Measurements from ENCODE around the gene CELSR1. TPM values are rescaled to one million over a fixed set of nuclear protein-coding genes. Genes with fewer than 3 reads are reported as not detected.

The CELSR1 gene
- total and polyA plus RNA-seq, 2 of the 13 experiments (the other 11 are each of a cell fraction or from before 2014, with no cell fraction given): 0.78 to 1.8 TPM

DNA sequence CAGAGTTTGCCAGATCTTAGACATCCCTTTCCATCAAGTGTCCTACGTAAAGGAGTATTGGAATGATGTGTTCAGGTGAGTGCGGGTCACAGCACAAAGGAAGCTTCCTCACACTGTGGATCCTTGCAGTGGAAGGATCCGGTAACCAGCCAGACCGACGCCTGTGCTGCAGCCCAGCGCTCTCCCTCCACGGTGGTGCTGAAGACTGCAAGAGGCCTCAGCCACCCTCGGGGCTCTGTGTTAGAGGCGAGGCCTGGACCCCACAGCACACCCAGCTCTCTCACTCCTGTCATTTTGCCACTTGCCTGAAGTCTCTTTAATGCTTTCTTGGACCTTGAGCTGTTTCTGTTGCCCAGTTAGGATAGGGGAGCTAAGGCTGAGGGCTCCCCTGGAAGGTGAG lies 199.6 kb downstream of the CELSR1 start:
- peaks cover 5% of the 10 kb centered on the region; the same call in 1 of the 2 replicates for H4K20me1 ChIP-seq (ENCODE audit: insufficient read depth, low read length)
- H2AFZ ChIP-seq (ENCODE audit: low read length): no peak overlapping the region
- WGBS (ENCODE audit: low lambda C conversion rate): 100% methylated on average over 3 of the region's 9 CpGs
- TF ChIP-seq MAZ (IDR thresholded peaks at IDR 0.05; ENCODE audit: borderline replicate concordance, low read depth, low read length) (no peak), MAZ (CRISPR knock-in tag; IDR thresholded peaks at IDR 0.05; ENCODE audit: low read depth) (no peak), MED13 (CRISPR knock-in tag; IDR thresholded peaks at IDR 0.05) (no peak), ARHGAP35 (CRISPR knock-in tag; IDR thresholded peaks at IDR 0.05; ENCODE audit: borderline replicate concordance) (no peak), SP140L (CRISPR knock-in tag; IDR thresholded peaks at IDR 0.05; ENCODE audit: borderline replicate concordance) (no peak)
- TF ChIP-seq, protein P1, sequence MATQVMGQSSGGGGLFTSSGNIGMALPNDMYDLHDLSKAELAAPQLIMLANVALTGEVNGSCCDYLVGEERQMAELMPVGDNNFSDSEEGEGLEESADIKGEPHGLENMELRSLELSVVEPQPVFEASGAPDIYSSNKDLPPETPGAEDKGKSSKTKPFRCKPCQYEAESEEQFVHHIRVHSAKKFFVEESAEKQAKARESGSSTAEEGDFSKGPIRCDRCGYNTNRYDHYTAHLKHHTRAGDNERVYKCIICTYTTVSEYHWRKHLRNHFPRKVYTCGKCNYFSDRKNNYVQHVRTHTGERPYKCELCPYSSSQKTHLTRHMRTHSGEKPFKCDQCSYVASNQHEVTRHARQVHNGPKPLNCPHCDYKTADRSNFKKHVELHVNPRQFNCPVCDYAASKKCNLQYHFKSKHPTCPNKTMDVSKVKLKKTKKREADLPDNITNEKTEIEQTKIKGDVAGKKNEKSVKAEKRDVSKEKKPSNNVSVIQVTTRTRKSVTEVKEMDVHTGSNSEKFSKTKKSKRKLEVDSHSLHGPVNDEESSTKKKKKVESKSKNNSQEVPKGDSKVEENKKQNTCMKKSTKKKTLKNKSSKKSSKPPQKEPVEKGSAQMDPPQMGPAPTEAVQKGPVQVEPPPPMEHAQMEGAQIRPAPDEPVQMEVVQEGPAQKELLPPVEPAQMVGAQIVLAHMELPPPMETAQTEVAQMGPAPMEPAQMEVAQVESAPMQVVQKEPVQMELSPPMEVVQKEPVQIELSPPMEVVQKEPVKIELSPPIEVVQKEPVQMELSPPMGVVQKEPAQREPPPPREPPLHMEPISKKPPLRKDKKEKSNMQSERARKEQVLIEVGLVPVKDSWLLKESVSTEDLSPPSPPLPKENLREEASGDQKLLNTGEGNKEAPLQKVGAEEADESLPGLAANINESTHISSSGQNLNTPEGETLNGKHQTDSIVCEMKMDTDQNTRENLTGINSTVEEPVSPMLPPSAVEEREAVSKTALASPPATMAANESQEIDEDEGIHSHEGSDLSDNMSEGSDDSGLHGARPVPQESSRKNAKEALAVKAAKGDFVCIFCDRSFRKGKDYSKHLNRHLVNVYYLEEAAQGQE (IDR thresholded peaks at IDR 0.05; ENCODE audit: borderline replicate concordance in 1 of 2, low read depth in 1 of 2, low read length in 2 of 2): peak; percentile 14 to 68; a peak in 3 of 4 replicates
- 0 out of 6 replicates have a peak overlapping the region, but pooled peaks of 1 of the 3 experiments have one; percentile 4 for H3K4me3 ChIP-seq (replicated peaks in 1 of 3; ENCODE audit: insufficient read depth in 1 of 3, low read depth in 2 of 3, low read length in 3 of 3)
- H3K36me3 ChIP-seq (replicated peaks in 1 of 2; ENCODE audit: control insufficient read depth in 1 of 2, insufficient read depth in 2 of 2, low read length in 2 of 2): peaks cover 20 to 44% of the 10 kb centered on the region in 2 experiments
- peaks cover 40% of the 10 kb centered on the region for H3K4me1 ChIP-seq (ENCODE audit: insufficient read depth, low read length)
- H3K9ac ChIP-seq (ENCODE audit: insufficient read depth, low read depth, low read length): no peak overlapping the region
- DNase-seq (ENCODE audit: low spot score) (no peak), ATAC-seq (no peak), FAIRE-seq (no peak)
- ChIA-PET POLR2A (no interaction called here), CTCF (ENCODE audit: low intra/inter-chr PET ratio, low total read pairs) (no interaction called here)
- intact Hi-C loops (cut with micrococcal nuclease; ENCODE audit: unreplicated experiment): no loop called here
- BruUV-seq (replicated peaks): no TSS peak
- no peak overlapping the region; the same call in 1 of the 2 replicates for H3K4me2 ChIP-seq (ENCODE audit: low read depth, low read length)
- H3K27me3 ChIP-seq (ENCODE audit: control insufficient read depth in 1 of 2, insufficient read depth in 2 of 2, low read length in 2 of 2): no peaks in the 10 kb centered on the region; a peak in 1 of 5 replicates
- H3K27ac ChIP-seq (ENCODE audit: extremely low read length, insufficient read depth, low read length): no peak overlapping the region
- in situ Hi-C loops (cut with HindIII; ENCODE audit: extremely low pct_ligation_motif_present, low pct_unique_long_range_greater_than_20kb): no loop called here
- no peaks in the 10 kb centered on the region for H3K9me3 ChIP-seq (ENCODE audit: low read length)
- peaks cover 36% of the 10 kb centered on the region for H3K79me2 ChIP-seq (ENCODE audit: insufficient read depth, low read length)
